ENCODE data around the gene CASTOR1. TPM values are rescaled to one million over a fixed set of nuclear protein-coding genes. Genes with fewer than 3 reads are reported as not detected.

CASTOR1 gene
- total and polyA plus RNA-seq, 5 experiments from 2014 or later, result 16.9 to 33.5 (median 20.4) TPM

- DNase-seq, result no peak
Measured at GRCh38 chr22:30246814-30247376, 42.4 kb downstream of the CASTOR1 start.

DNA sequence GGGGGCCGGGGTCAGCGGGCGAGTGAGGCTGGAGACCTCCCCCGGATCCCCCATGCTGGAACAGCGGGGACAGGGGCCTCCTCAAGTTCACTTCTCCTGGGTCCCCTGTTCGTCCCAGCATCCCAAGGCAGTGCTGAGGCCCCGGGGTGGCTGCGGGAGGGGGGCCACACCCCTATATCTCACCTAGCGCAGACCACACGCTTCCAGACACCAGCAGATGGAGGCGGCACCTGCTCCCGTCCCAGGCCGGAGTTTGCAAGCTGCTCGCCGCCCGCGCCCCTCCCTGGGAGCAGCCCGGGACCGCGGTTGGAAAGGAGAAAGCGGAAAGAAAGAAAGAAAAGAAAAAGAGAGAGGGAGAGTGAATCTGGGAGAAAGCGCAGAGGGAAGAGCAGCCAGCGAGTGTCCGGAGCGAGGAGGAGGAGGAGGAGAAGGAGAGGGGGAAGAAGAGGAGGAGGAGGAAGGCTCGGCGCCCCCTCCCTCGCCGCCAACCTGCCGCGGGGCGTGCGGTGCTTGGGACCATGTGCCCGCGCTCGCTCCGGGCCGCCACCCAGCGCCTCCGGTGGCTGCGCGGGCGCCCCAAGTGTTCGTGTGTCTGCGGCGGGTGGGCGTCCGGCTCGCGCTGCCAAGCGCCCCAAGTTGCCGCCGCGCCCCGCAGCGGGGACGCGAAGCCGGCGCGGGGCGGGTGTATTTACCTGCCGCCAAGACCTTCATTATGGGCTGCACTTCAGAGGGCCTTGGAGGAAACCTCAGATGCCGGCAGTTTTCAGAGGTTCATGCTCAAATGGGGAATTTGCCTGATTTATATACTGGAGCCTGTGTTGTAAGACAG is 43.1 kb downstream of the CASTOR1 start, which contains the start of gene LIF:
Gene LIF (minus strand): TSS at position 775 of the 829 bp plus-strand sequence. CDS start 64 bp downstream, at position 711.
- H3K4me3 Mint-ChIP-seq, result peak within 1 kb of the TSS; percentile 81 to 90 (median 83)
- POLR2A ChIA-PET, result interaction anchor here (0.6 kb wide), 2 partner anchors 9 to 677 kb away, joined by 3 to 6 read pairs; no protein-coding TSS in a partner anchor
- DNase-seq, result peak in 8 of 10 donors; percentile 31 to 57 (median 48)

More at GRCh38 chr22:30246814-30247376, 42.4 kb downstream of the CASTOR1 start:
- peak overlapping the region; percentile 64 to 90 (median 72) for H3K4me3 Mint-ChIP-seq
- peaks cover 2 to 34% (median 13%) of the 10 kb centered on the region in 5 donors for H3K27me3 Mint-ChIP-seq
- no peaks in the 10 kb centered on the region for H3K9me3 Mint-ChIP-seq
- POLR2A ChIA-PET, result interaction anchor here (0.6 kb wide), 2 partner anchors 8 to 676 kb away, joined by 3 to 6 read pairs; no protein-coding TSS in a partner anchor
- H3K27ac Mint-ChIP-seq, result peak overlapping the region in 1 of 10 donors; percentile 69
- H3K36me3 Mint-ChIP-seq, result no peaks in the 10 kb centered on the region
- ATAC-seq, result no peak
- peaks cover 23 to 38% (median 29%) of the 10 kb centered on the region in 4 donors for H3K4me1 Mint-ChIP-seq

GRCh38 chr22:30245181-30245984 is 43.9 kb downstream of the CASTOR1 start:
- POLR2A ChIA-PET, result no interaction called here
- DNase-seq, result no peak
- Mint-ChIP-seq H3K4me3 (peak overlapping the region; percentile 55 to 90 (median 82)), H3K36me3 (no peaks in the 10 kb centered on the region), H3K27ac (peak overlapping the region in 1 of 10 donors; percentile 73), H3K9me3 (no peaks in the 10 kb centered on the region), H3K4me1 (peaks cover 23 to 38% (median 30%) of the 10 kb centered on the region in 4 donors), H3K27me3 (peaks cover 2 to 34% (median 13%) of the 10 kb centered on the region in 5 donors)
- no peak for ATAC-seq

More for the DNA sequence above, 43.1 kb downstream of the CASTOR1 start, which contains the start of gene LIF:
- H3K36me3 Mint-ChIP-seq, result no peaks in the 10 kb centered on the region
- peak; percentile 92 to 97 for ATAC-seq
- no peaks in the 10 kb centered on the region for H3K9me3 Mint-ChIP-seq
- H3K27me3 Mint-ChIP-seq, result peaks cover 2 to 34% (median 13%) of the 10 kb centered on the region in 5 donors
- H3K27ac Mint-ChIP-seq, result peak within 1 kb of the TSS in 2 of 10 donors; percentile 69 to 73
- peaks cover 23 to 38% (median 29%) of the 10 kb centered on the region in 4 donors for H3K4me1 Mint-ChIP-seq

- POLR2A ChIA-PET, result no interaction called here
- no peaks in the 10 kb centered on the region for H3K9me3 Mint-ChIP-seq
Measured at GRCh38 chr22:30244641-30245040, 44.7 kb downstream of the CASTOR1 start.

GRCh38 chr22:30244066-30244465 is 45.2 kb downstream of the CASTOR1 start:
- ATAC-seq, result no peak
- H3K27me3 Mint-ChIP-seq, result peaks cover 2 to 34% (median 13%) of the 10 kb centered on the region in 5 donors
- POLR2A ChIA-PET, result no interaction called here
- peak overlapping the region in 4 of 10 donors; percentile 8 to 45 (median 24) for H3K4me3 Mint-ChIP-seq
- H3K36me3 Mint-ChIP-seq, result no peaks in the 10 kb centered on the region
- no peaks in the 10 kb centered on the region for H3K9me3 Mint-ChIP-seq
- H3K27ac Mint-ChIP-seq, result peak overlapping the region in 2 of 10 donors; percentile 5 to 30
- H3K4me1 Mint-ChIP-seq, result peaks cover 23 to 37% (median 28%) of the 10 kb centered on the region in 4 donors
- no peak for DNase-seq

More at GRCh38 chr22:30244641-30245040, 44.7 kb downstream of the CASTOR1 start:
- ATAC-seq (no peak), DNase-seq (no peak)
- H3K27me3 Mint-ChIP-seq, result peaks cover 2 to 34% (median 13%) of the 10 kb centered on the region in 5 donors
- H3K4me1 Mint-ChIP-seq, result peaks cover 23 to 38% (median 30%) of the 10 kb centered on the region in 4 donors
- no peaks in the 10 kb centered on the region for H3K36me3 Mint-ChIP-seq
- H3K4me3 Mint-ChIP-seq, result peak overlapping the region in 7 of 10 donors; percentile 25 to 90 (median 62)
- H3K27ac Mint-ChIP-seq, result peak overlapping the region in 1 of 10 donors; percentile 30

DNA sequence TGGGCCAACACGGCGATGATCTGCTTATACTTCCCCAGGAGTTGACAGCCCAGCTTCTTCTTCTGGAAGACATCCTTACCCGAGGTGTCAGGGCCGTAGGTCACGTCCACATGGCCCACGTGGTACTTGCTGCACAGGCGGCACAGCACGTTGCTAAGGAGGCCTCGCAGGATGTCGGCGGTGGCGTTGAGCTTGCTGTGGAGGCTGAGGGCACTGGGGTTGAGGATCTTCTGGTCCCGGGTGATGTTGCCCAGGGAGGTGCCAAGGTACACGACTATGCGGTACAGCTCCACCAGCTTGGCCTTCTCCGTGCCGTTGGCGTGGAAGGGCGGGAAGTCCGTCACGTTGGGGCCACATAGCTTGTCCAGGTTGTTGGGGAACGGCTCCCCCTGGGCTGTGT is 45.6 kb downstream of the CASTOR1 start:
- POLR2A ChIA-PET, result no interaction called here
- H3K4me3 Mint-ChIP-seq, result peak overlapping the region in 1 of 10 donors; percentile 45
- no peaks in the 10 kb centered on the region for H3K36me3 Mint-ChIP-seq
- peaks cover 2 to 30% (median 13%) of the 10 kb centered on the region in 5 donors for H3K27me3 Mint-ChIP-seq
- no peaks in the 10 kb centered on the region for H3K9me3 Mint-ChIP-seq
- ATAC-seq (no peak), DNase-seq (no peak)
- H3K27ac Mint-ChIP-seq, result peak overlapping the region in 1 of 10 donors; percentile 5
- H3K4me1 Mint-ChIP-seq, result peaks cover 21 to 33% (median 27%) of the 10 kb centered on the region in 4 donors

DNA sequence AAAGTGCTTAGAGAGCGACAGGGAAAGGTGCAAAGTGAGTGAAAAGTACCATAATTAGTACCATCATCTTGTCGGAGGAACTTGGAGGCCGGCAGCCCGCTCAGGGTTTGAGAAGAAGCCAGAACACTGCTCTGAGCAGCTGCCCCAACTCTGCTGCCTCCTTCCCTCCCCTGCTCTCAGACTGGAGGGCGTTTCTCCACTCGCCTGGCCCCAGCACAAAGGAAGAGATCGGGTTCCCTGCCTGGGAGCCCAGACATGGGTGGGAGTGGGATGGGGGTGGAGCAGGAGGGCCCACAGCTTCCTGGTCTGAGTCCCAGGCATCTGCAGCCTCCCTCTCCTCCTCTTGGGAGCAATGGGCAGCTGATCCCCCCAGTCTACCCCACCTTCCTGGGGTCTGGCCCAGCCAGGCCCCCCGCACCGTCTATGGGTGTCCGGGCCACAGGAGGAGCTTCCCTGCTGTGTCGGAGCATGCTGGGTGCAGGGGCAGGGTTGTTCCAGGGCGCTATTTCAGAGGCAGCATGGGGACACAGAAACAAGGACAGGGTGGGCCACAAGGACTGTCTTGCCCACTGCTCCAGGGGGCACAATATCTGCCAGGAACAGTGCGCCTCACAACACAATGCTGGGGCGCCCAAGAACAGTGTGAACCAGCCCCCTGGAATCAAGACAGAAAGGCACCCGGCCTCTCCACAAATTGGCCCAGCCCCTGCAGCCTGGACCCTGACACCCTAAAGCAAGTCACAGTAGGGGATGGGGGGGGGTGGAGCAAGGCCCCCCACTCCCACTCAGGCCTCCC is 47.5 kb downstream of the CASTOR1 start:
- Mint-ChIP-seq H3K36me3 (no peaks in the 10 kb centered on the region), H3K27me3 (peaks cover 0 to 13% (median 2%) of the 10 kb centered on the region in 5 donors), H3K9me3 (no peaks in the 10 kb centered on the region), H3K4me1 (peaks cover 10 to 16% (median 12%) of the 10 kb centered on the region in 4 donors), H3K27ac (no peak overlapping the region), H3K4me3 (no peak overlapping the region)
- POLR2A ChIA-PET, result no interaction called here
- no peak for DNase-seq
- ATAC-seq, result no peak

DNA sequence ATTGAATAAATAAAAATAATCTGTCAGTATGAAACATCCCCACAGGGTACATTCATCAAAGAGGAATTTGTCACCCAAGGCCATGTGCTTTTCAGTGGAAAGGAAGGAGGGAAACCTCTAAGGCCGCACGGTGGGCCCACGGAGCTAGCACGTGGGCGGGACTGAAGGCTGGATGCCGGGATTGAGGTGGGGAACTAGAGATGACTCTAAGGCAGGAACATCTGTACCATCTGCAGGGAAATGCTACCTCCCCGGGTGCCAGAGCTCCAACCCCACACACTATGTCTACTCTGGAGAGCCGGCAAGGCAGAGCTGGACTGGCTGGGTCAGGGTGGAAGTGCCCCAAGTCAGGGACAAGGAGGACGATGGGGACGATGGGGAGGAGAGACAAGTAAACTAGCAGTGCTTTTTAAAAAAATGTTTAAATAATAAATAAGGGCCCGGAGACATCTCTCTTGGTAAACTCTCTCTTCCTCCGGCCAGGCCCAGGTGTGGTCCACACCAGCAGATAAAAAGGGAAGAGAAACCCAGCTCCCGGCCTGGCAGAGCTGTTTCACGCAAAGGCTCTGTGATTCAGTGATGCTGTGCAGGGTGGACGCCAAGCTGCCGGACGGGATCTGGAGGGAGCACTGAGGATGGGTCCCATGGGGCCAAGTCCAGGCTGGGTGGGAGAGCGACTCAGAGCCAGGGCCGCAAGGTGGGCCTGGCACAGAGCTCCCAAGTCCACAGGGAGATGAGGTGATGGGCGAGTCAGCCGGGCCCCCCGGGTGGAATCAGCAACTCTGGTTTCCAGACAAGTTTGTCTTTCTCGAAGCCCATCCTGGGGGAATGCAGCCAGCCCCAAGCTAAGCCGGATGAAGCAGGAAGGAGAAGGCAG is 48.5 kb downstream of the CASTOR1 start:
- no peaks in the 10 kb centered on the region for H3K9me3 Mint-ChIP-seq
- H3K27ac Mint-ChIP-seq, result no peak overlapping the region
- POLR2A ChIA-PET, result interaction anchor here (0.6 kb wide), 1 partner anchor 91 kb away, joined by 3 read pairs; no protein-coding TSS in a partner anchor
- H3K36me3 Mint-ChIP-seq, result no peaks in the 10 kb centered on the region
- peaks cover 0 to 3% (median 0%) of the 10 kb centered on the region in 5 donors for H3K27me3 Mint-ChIP-seq
- peaks cover 5 to 6% (median 5%) of the 10 kb centered on the region in 4 donors for H3K4me1 Mint-ChIP-seq
- DNase-seq (no peak), ATAC-seq (no peak)
- no peak overlapping the region for H3K4me3 Mint-ChIP-seq

GRCh38 chr22:30239488-30240405 is 49.6 kb downstream of the CASTOR1 start:
- Mint-ChIP-seq H3K4me3 (no peak overlapping the region), H3K9me3 (no peaks in the 10 kb centered on the region)
- no peak for DNase-seq

More at GRCh38 chr22:30239488-30240405, 49.6 kb downstream of the CASTOR1 start:
- ATAC-seq, result no peak
- H3K27ac Mint-ChIP-seq, result no peak overlapping the region
- no peaks in the 10 kb centered on the region for H3K36me3 Mint-ChIP-seq
- no peaks in the 10 kb centered on the region for H3K27me3 Mint-ChIP-seq
- POLR2A ChIA-PET, result no interaction called here
- peaks cover 0 to 5% (median 3%) of the 10 kb centered on the region in 4 donors for H3K4me1 Mint-ChIP-seq
